H1 (cell line): ENCODE data around the gene POLR1F. TPM values are rescaled to one million over a fixed set of nuclear protein-coding genes. Genes with fewer than 3 reads are reported as not detected.

Experiments used
- CTCF ChIA-PET: fragments of 300-600 bp; sonication (Branson Sonifier 250); formaldehyde crosslinking; loops from one replicate; lab custom pipeline; 2021; ENCODE audit not compliant: partially characterized antibody; lab: Charles Lee
- POLR2A ChIA-PET: fragments of 300-600 bp; sonication (Branson Sonifier 250); formaldehyde crosslinking; loops from one replicate; lab custom pipeline; 2021; ENCODE audit warnings: inconsistent platforms; ENCODE audit not compliant: partially characterized antibody; lab: Charles Lee
- DNase-seq, 2 experiments: peaks; one replicate each; pipeline versions ENCODE4 v3.0.0 to v3.0.0-alpha.2; 2010 to 2022; ENCODE audit warnings: low spot score in 2 of 2, low read depth in 1 of 2, mixed read lengths in 1 of 2
- FAIRE-seq: peaks from 2 replicates; lab custom pipeline; 2011; peaks lifted over from hg19 to GRCh38; lab: Jason Lieb, UNC
- H2AFZ ChIP-seq: 2 replicates; pipeline ENCODE4 v1.8.1; 2012; ENCODE audit warnings: low read length, inconsistent platforms
- H2AK5ac ChIP-seq: 2 replicates; pipeline ENCODE4 v1.6.1; 2013; ENCODE audit warnings: low read depth, low read length
- H2BK120ac ChIP-seq: replicated peaks from 2 replicates; pipeline ENCODE3; 2013; ENCODE audit warnings: low read depth, low read length, inconsistent platforms
- H2BK12ac ChIP-seq: 2 replicates; pipeline ENCODE4 v1.6.1; 2013; ENCODE audit warnings: low read depth, low read length
- H2BK15ac ChIP-seq: 2 replicates; pipeline ENCODE4 v1.6.1; 2013; ENCODE audit warnings: low read length
- H2BK20ac ChIP-seq: 2 replicates; pipeline ENCODE4 v1.6.1; 2013; ENCODE audit warnings: low read length
- H2BK5ac ChIP-seq: 2 replicates; pipeline ENCODE4 v1.6.1; 2013; ENCODE audit warnings: low read depth, low read length
- H3K14ac ChIP-seq: 2 replicates; pipeline ENCODE4 v1.6.1; 2013; ENCODE audit warnings: inconsistent platforms; ENCODE audit not compliant: insufficient read length
- H3K18ac ChIP-seq: 2 replicates; pipeline ENCODE4 v1.6.1; 2013; ENCODE audit warnings: low read length; ENCODE audit errors: extremely low read depth
- H3K23ac ChIP-seq: 2 replicates; pipeline ENCODE4 v1.6.1; 2013; ENCODE audit warnings: inconsistent platforms; ENCODE audit not compliant: insufficient read length
- H3K23me2 ChIP-seq: 2 replicates; pipeline ENCODE4 v1.6.1; 2013; ENCODE audit warnings: low read depth, low read length
- H3K27ac ChIP-seq: 2 replicates; pipeline ENCODE4 v1.6.1; 2011; ENCODE audit warnings: low read depth, low read length, inconsistent platforms
- H3K27me3 ChIP-seq, 4 experiments: replicated peaks in 1 of 4; 1 replicate in 1 of 4; 2 replicates in 3 of 4; pipeline versions ENCODE4 v1.6.1 to v1.8.1; 2011 to 2013; ENCODE audit warnings: low read length in 3 of 4, mild to moderate bottlenecking in 3 of 4, inconsistent platforms in 2 of 4, mixed read lengths in 2 of 4, moderate library complexity in 1 of 4; ENCODE audit not compliant: control insufficient read depth in 3 of 4, insufficient read depth in 3 of 4; ENCODE audit errors: extremely low read depth in 1 of 4
- H3K36me3 ChIP-seq, 4 experiments: 2 replicates each; pipeline versions ENCODE4 v1.6.1 to v1.8.1; 2011 to 2013; ENCODE audit warnings: mild to moderate bottlenecking in 4 of 4, low read length in 3 of 4, moderate library complexity in 2 of 4, control low read depth in 1 of 4, inconsistent platforms in 1 of 4; ENCODE audit not compliant: insufficient read depth in 4 of 4, control insufficient read depth in 2 of 4
- H3K4ac ChIP-seq: replicated peaks from 2 replicates; pipeline ENCODE3; 2013; ENCODE audit warnings: low read length, low read depth, mixed read lengths, inconsistent platforms; ENCODE audit not compliant: insufficient read length
- H3K4me1 ChIP-seq, 4 experiments: replicated peaks in 1 of 4; 1 replicate in 1 of 4; 2 replicates in 3 of 4; pipeline versions ENCODE4 v1.6.1 to v1.8.1; 2011 to 2013; ENCODE audit warnings: low read length in 3 of 4, inconsistent platforms in 2 of 4, mixed read lengths in 1 of 4; ENCODE audit not compliant: insufficient read depth in 4 of 4, control insufficient read depth in 3 of 4
- H3K4me2 ChIP-seq, 2 experiments: 2 replicates each; pipeline versions ENCODE4 v1.6.1 to v1.8.1; 2011 to 2013; ENCODE audit warnings: low read depth in 2 of 2, low read length in 2 of 2, control low read depth in 1 of 2, inconsistent platforms in 1 of 2, mild to moderate bottlenecking in 1 of 2; ENCODE audit not compliant: insufficient read depth in 1 of 2
- H3K4me3 ChIP-seq, 4 experiments: fragments of 200-600, 300-600 bp in 1 of 4; sonication (generic), shearing (Covaris generic), sonication (Bioruptor Twin) in 1 of 4; 2 replicates each; pipeline versions ENCODE4 v1.5.1 to v1.8.1; 2011 to 2016; ENCODE audit warnings: low read length in 4 of 4, low read depth in 3 of 4, control low read depth in 2 of 4, inconsistent platforms in 2 of 4, mild to moderate bottlenecking in 2 of 4, mixed read lengths in 1 of 4, moderate library complexity in 1 of 4; ENCODE audit not compliant: insufficient read depth in 2 of 4; ENCODE audit errors: extremely low read depth in 1 of 4
- H3K56ac ChIP-seq: replicated peaks from 2 replicates; pipeline ENCODE3; 2013; ENCODE audit warnings: low read depth, mild to moderate bottlenecking, mixed read lengths, low read length, inconsistent platforms; ENCODE audit not compliant: insufficient read length
- H3K79me1 ChIP-seq: 2 replicates; pipeline ENCODE4 v1.6.1; 2013; ENCODE audit warnings: low read depth, low read length, control low read depth
- H3K79me2 ChIP-seq, 2 experiments: 2 replicates each; pipeline versions ENCODE4 v1.6.1 to v1.8.1; 2012 to 2013; ENCODE audit warnings: low read length in 2 of 2, mild to moderate bottlenecking in 2 of 2, inconsistent platforms in 1 of 2; ENCODE audit not compliant: insufficient read depth in 2 of 2, control insufficient read depth in 1 of 2
- H3K9ac ChIP-seq, 4 experiments: replicated peaks in 1 of 4; 1 replicate in 1 of 4; 2 replicates in 3 of 4; pipeline versions ENCODE4 v1.6.1 to v1.8.1; 2011 to 2013; ENCODE audit warnings: low read depth in 3 of 4, low read length in 3 of 4, control low read depth in 2 of 4, mild to moderate bottlenecking in 2 of 4, moderate library complexity in 2 of 4, inconsistent platforms in 1 of 4; ENCODE audit errors: extremely low read depth in 1 of 4
- H3K9me3 ChIP-seq, 2 experiments: 2 replicates each; pipeline versions ENCODE4 v1.6.1 to v1.8.1; 2012 to 2013; ENCODE audit warnings: mild to moderate bottlenecking in 2 of 2, moderate library complexity in 2 of 2, control low read depth in 1 of 2, inconsistent platforms in 1 of 2, low read depth in 1 of 2, low read length in 1 of 2, mixed read lengths in 1 of 2; ENCODE audit not compliant: insufficient read depth in 2 of 2
- H4K20me1 ChIP-seq, 2 experiments: replicated peaks in 1 of 2; 2 replicates each; pipeline versions ENCODE3 to v1.8.1; 2011 to 2013; ENCODE audit warnings: inconsistent platforms in 2 of 2, low read length in 2 of 2, mild to moderate bottlenecking in 1 of 2; ENCODE audit not compliant: insufficient read depth in 2 of 2, control insufficient read depth in 1 of 2
- H4K5ac ChIP-seq: 2 replicates; pipeline ENCODE4 v1.6.1; 2013; ENCODE audit warnings: low read length, low read depth, mixed read lengths, inconsistent platforms; ENCODE audit not compliant: insufficient read length
- H4K8ac ChIP-seq: 2 replicates; pipeline ENCODE4 v1.8.0; 2013; ENCODE audit warnings: mild to moderate bottlenecking, moderate library complexity, low read length, inconsistent platforms; ENCODE audit not compliant: insufficient read depth; ENCODE audit errors: extremely low read depth
- H4K91ac ChIP-seq: replicated peaks from 2 replicates; pipeline ENCODE3; 2013; ENCODE audit warnings: low read length, mixed read lengths, inconsistent platforms; ENCODE audit not compliant: insufficient read length
- SP2 ChIP-seq: IDR thresholded peaks from 2 replicates; pipeline ENCODE4 v1.6.1; 2012; ENCODE audit warnings: mild to moderate bottlenecking, low read length, inconsistent platforms
- SUZ12 ChIP-seq: fragments of 200-600 bp; sonication (generic); IDR thresholded peaks from 2 replicates; pipeline ENCODE4 v1.6.1; 2012; ENCODE audit warnings: mild to moderate bottlenecking, inconsistent platforms, low read length, moderate library complexity, mixed read lengths
- WGBS, 2 experiments: shearing (Covaris generic) in 1 of 2; methylation state at CpG; one replicate each; pipeline versions ENCODE4 v1.1.6 to v1.1.7; 2013 to 2015; ENCODE audit warnings: low lambda C conversion rate in 2 of 2, mixed read lengths in 2 of 2, inconsistent platforms in 1 of 2, low coverage in 1 of 2, missing lambda C conversion rate in 1 of 2; ENCODE audit not compliant: insufficient replicate concordance in 2 of 2, insufficient coverage in 1 of 2, insufficient read length in 1 of 2; ENCODE audit errors: extremely low coverage in 1 of 2, missing lambda C conversion rate in 1 of 2; 5-methylcytosine and 5-hydroxymethylcytosine counted together
- polyA plus RNA-seq, 7 experiments: library from polyadenylated mRNA; depleted of rRNA in 3 of 7; stranded (reverse) in 5 of 7; unstranded in 2 of 7; fragments of >200 nt in 5 of 7; fragments of 200-250 nt in 2 of 7; gene quantifications; 1 replicate in 5 of 7; 2 replicates in 1 of 7; 4 replicates in 1 of 7; pipeline versions ENCODE4 v1.2.1 to v1.2.3, GENCODE V29; 2011 to 2013; ENCODE audit warnings: missing spikeins in 2 of 7, mixed read lengths in 2 of 7
- total RNA-seq: library from RNA; stranded (reverse); fragmentation: NEBNext Ultra II Directional; extraction: Animal tissue kit (Norgen Biotek cat#: 25700); gene quantifications from 2 replicates; pipeline ENCODE4 v1.2.1, GENCODE V29; 2021

POLR1F gene
- total and polyA plus RNA-seq, 2 of the 8 experiments (the other 6 are each of a cell fraction or from before 2014, with no cell fraction given) = 11.2 to 24.6 TPM

GRCh38 chr7:19670806-19671205 is 38.0 kb downstream of the POLR1F start:
- Histone ChIP-seq H2BK120ac (no peak overlapping the region), H3K79me1 (no peaks in the 10 kb centered on the region), H2BK5ac (no peak overlapping the region), H3K23me2 (no peaks in the 10 kb centered on the region), H3K9me3 (no peaks in the 10 kb centered on the region), H3K27me3 (no peaks in the 10 kb centered on the region), H3K36me3 (no peaks in the 10 kb centered on the region), H2BK12ac (no peak overlapping the region), H4K8ac (no peak overlapping the region), H3K18ac (no peak overlapping the region), H4K91ac (no peak overlapping the region), H3K4ac (no peak overlapping the region), H3K9ac (no peak overlapping the region), H2BK20ac (no peak overlapping the region), H3K4me1 (no peaks in the 10 kb centered on the region), H3K23ac (no peak overlapping the region), H3K27ac (no peak overlapping the region), H2AK5ac (no peak overlapping the region), H2BK15ac (no peak overlapping the region), H3K4me2 (no peak overlapping the region), H3K14ac (no peak overlapping the region), H3K56ac (no peak overlapping the region), H4K20me1 (no peaks in the 10 kb centered on the region), H2AFZ (no peak overlapping the region), H3K4me3 (no peak overlapping the region), H3K79me2 (no peaks in the 10 kb centered on the region), H4K5ac (no peak overlapping the region)
- 95% methylated on average over 1 of the region's 1 CpG; no CpG with 5 or more reads in 1 of the 2 experiments for WGBS, 2 experiments
- FAIRE-seq = no peak
- TF ChIP-seq SUZ12 = no peak
- no peak for TF ChIP-seq SP2
- ChIA-PET POLR2A (no interaction called here), CTCF (no interaction called here)
- DNase-seq = no peak
